HG02840 (cell line): ENCODE results near the gene REPS2.

Experiments used
- ATAC-seq: cut with Tn5 transposase; IDR thresholded peaks from one replicate; pipeline ENCODE4 v1.9.1; 2021; ENCODE audit warnings: mild to moderate bottlenecking, moderate library complexity, moderate number of reproducible peaks; ENCODE audit not compliant: unreplicated experiment, low FRiP score

Gene REPS2

DNA sequence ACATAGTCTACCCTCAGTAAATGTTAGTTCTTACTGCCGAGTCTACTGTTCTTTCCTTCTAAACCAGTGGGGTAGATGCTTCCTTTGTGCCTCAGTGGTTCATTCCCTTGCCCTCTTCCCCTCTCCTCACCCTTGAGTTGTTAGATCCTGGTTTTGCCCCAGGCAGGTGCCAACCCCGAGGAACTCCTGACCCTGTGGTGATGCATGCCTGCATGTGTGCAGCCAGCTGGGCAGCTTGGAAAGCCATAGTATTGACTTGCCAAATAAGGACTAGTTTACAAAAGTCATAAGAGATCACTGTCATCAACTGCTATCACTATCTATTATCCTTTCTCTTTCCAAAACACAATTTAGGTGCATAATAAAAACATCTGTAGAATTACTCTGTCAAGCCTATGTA lies 50.9 kb downstream of the REPS2 start:
- ATAC-seq: no peak

DNA sequence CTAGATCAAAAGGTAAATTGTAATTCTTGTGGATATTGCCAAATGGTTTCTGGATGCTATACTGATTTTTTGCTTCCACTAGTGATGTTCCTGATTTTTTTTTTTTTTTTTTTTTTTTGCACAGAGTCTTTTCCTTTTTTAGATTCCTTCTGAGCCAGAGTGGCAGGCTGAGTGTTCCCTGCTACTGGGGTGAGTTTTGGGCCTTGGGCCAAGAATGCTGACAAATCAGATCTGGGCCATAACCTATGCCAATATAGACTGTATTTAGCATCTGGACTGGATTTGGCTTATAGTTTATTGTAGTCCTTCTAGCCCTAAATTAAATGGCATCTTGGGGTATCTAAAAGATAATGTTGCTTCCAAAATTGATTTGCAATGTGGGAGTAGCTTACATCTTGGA lies 52.8 kb downstream of the REPS2 start:
- no peak for ATAC-seq

DNA sequence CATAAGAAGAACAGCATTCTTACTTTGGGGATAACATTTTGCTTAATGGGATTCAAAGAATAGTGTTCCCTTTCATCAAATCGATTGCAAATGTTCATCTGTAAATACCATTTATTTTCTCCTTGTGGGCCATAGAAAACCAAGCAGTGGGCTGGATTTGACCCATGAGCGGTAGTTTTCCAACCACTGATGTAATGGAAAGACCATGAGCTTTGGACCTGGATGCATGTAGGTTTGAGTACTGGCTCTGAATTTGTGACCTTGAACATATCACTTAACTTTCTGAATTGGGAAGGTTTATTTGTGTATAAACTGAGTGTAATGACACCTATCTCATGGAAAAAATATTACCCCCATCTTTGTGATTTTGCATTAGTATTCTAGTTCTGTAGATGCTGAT lies 54.3 kb downstream of the REPS2 start:
- ATAC-seq: no peak

DNA sequence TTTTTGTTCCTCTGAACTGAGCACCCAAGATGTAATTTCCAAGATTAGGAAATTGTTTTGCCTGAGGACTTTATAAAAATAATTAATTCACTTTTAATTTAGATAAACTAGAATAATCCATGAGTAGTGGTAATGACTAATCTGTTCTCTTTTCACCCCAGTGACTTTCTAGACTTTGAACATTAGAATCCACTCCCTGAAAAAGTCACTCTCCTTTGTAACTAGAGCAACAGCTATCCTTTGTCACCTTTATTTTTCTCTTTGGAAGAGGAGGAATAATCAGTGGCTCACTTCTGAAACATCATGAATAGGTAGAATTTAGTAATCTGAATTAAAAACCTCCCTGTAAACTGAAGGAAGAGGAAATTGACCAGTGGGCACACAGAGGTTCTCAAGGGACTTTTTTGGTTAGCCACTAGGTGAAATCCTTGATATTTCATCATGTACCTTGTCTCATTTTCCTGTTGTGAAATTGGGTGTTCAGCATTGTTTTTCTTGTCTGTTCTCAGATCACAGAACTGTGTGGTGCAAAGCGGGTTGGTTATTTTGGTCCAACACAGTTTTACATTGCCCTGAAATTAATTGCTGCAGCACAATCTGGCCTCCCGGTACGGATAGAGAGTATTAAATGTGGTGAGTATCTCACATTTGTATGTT lies 59.4 kb downstream of the REPS2 start:
- no peak for ATAC-seq

DNA sequence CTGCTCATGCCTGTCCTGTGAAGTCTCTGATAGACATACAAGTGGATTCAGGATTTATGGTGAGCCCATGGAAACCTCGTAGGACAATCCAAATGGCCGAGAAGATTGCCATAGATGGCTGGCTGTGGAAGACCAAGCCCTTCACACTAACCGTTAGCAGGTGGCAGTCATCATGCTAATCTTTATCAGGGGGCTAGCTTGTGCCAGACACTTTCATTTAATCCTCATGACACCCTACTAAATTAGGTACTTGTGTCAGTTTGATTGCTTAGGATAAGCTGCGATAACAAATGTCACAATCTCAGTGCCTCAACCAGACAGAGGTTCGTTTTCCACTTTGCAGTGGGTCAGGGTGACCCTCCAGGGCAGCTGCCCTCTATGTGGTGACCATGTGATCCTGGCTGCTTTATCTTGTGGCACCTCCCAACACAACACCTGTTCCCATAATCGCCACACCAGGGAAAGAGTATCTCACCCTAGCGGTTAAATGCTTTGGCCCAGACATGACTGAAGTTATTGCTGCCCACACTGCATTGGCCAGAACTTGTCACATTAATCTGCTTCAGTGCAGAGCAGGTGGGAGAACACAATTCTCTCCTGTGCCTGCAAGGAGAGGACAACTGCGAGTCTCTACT lies 60.8 kb downstream of the REPS2 start:
- ATAC-seq: no peak

DNA sequence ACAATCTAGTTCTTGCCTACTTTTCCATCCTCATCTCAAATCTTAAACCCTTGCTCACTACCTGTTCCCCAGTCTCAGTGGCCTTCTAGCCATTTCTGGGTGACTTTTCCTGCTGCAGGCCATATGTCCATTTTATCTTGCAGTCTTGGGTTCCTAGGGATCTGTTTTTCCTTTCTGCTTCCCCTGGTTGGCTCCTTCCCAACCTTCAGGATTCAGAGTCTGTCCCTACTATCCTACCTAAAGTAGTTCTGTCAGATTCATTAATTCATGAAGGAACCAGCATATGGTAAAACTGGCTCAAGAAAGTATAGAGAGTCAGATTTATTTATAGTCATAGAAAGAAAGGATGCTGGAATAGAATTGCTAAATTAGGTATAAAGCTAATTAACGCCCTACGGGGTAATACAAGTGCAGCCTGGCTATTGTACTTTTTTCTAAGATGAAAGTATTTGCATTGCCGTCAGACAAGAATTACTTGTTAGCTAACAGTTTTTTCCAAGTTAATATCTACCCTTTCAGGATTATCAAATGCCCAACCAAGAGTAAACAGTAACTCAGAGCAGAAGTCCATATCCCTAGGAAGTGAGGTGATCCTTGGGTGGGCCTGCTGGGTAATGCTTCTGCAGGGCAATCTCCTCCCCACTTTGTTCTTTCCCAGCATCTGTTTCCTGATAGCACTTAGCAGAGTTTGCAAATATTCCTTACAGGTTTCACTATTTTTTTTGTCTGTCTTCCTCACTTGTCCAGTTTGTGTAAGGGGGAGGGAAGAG lies 63.6 kb downstream of the REPS2 start:
- no peak for ATAC-seq

DNA sequence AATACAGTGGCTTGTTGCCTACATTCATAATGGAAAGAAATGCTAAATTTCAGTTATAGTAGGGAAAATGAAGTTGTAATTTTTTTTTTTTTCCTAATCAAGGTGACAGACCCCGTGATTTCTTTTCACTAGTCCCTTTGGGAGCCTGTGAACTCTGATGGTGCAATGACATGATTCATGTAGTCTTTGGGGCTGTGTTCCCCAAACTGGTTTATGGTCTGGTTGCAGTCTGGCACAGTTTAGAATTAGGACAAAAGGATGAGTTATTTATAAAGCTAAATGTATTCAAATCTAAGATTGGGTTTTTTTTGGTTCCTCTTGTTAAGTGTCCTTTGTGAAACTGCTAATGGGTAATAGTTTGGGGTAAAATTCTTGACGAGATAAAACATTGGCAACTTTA lies 66.0 kb downstream of the REPS2 start:
- no peak for ATAC-seq

DNA sequence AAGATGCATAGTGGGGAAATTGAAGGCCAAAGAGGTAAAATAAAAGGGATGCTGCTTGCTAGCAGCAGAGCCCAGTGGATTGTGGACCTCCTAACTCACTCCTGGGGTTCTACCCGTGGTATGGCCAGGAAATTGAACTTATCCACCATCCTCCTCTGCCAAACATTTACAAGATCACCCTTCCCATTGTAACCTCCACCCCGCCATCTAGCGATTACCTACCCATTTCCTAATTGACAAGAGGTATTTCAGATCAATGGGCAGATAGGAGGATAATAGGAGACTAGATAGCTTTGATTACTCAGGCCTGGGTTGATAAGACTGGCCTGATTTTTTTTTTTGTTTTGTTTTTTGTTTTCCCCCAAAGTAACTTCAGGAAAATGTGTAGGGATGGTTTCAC lies 67.8 kb downstream of the REPS2 start:
- no peak for ATAC-seq

DNA sequence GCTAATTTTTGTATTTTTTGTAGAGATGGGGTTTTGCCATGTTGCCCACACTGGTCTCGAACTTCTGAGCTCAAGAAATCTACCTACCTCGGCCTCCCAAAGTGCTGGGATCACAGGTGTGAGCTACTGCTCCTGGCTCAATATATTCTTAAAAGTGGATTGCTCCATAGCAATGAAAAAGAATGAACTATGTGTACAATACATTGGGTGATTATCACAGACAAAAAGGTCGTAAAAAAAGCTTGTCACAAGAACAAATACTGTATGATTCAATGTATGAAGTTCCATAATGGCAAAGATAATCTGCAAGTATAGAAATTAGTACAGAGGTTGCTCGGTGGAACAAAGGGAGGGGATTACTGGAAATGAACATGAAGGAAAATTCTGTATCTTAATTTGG lies 70.7 kb downstream of the REPS2 start:
- no peak for ATAC-seq

DNA sequence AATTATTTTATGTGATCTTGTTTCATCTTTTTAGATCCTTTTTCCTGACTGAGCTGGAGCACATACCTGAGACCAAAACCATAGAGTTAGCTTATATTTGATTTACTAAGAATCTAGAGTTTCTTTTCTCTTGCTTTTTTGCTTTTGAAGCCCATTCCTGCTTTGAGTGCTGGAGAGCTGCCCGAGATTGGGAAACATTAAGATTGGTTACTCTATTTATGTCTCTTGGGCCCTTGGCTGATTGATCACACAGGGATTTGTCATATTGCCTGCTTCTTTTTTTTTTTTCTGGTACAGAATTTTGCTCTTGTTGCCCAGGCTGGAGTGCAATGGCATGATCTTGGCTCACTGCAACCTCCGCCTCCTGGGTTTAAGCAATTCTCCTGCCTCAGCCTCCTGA lies 73.9 kb downstream of the REPS2 start:
- ATAC-seq: no peak

DNA sequence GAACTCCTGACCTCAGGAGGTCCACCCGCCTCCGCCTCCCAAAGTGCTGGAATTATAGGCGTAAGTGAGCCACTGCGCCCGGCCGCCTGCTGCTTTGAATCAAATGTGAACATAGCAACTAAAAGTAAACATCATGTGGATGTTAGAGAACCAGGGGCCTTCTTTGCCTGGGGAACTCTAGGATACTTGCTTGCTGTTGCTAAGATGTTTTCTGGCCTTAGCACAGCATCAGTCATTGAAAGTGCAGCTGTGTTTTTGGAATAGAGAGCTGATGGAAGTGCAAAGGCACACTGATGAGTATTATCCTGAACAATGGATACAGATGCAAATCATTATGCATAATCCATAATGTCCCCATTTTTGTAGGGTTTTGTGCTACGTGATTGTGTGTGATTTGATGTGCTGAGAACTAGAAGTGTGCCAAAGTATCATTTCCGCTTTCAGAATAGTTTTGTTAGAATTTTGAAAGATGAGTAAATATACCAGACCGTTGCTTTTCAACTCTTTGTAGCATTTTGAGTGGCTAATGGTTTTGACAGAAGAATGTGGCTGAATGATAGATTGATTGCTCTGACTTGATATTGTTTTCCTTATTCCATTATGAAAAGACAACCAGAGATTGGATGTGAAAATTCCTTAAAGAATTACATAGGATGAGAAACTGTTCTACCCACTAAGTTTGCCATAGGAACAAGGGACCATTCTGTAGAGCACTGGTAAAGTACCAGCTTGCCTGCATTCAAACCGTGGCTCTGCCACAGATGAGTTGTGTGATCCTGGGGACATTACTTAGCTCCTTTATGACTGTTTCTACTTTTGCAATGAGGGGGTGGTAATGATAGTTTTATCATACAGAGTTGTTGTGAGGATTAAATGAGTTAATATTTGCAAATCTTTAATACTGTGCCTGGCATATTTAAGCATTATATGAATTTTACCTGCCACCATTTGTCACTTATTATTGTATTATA lies 74.7 kb downstream of the REPS2 start:
- no peak for ATAC-seq

DNA sequence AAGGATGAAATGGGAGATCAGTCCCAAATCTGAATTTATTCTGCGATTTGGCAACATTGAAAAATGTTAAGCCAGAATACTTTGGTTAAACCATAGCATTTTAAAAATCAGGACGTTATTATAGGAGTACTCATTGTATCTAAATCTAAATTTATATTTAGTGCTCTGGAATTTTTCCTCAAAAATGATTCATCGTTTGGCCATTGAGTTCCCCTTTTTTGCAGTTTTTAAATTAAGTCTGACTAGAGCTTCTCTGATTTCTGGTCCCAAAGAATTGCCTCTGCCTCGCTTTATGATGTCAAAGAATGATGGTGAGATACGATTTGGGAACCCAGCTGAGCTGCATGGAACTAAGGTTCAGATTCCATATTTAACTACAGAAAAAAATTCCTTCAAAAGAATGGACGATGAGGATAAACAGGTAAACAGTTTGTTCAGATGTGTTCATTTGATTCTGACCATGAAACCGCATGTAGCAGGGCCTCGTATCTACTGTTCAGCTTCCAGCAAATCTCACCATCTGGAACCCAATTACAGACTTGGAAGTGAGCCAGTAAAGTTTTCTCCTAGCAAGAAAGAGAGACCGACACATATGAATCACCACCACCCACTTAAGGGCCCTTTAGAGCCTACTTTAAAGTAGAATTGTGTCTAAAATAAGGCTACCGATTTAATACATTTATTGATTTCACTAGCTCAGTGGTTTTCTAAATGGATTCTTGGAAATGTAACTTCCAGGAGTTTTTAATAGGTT lies 75.6 kb downstream of the REPS2 start:
- no peak for ATAC-seq

DNA sequence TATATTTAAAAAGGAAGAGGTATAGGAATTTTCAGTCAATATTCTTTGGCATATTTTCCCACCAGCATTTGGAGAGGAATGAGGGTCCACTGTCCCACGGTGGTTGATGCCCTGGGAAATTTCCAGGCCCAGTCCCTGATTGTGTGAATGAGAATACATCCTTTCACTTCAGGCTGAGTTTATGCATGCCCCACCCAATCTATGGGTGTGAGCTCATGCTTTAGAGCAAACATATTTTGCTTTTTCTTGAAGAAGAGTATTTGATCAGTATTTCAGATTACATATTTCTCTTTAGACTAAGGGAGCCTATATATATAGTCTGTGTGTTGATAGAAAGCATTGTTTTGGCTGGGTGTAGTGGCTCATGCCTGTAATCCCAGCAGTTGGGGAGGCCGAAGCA lies 77.2 kb downstream of the REPS2 start:
- ATAC-seq: no peak

DNA sequence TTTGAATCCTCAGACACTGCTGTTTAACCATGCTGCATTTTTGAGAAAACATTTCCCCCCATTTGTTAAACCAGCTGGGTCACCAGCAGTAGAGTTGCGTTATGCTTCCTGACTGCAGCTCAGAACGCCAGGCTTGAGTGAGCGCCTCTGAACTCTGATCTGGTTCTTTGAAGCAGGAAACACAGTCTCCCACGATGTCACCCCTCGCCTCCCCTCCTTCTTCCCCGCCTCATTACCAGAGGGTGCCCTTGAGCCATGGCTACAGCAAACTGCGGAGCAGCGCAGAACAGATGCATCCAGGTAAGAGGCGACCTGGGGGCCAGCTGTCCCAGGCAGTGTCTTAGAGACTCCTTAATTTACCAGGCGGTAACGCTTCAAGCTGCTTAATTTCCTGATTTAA lies 78.4 kb downstream of the REPS2 start:
- ATAC-seq: no peak

DNA sequence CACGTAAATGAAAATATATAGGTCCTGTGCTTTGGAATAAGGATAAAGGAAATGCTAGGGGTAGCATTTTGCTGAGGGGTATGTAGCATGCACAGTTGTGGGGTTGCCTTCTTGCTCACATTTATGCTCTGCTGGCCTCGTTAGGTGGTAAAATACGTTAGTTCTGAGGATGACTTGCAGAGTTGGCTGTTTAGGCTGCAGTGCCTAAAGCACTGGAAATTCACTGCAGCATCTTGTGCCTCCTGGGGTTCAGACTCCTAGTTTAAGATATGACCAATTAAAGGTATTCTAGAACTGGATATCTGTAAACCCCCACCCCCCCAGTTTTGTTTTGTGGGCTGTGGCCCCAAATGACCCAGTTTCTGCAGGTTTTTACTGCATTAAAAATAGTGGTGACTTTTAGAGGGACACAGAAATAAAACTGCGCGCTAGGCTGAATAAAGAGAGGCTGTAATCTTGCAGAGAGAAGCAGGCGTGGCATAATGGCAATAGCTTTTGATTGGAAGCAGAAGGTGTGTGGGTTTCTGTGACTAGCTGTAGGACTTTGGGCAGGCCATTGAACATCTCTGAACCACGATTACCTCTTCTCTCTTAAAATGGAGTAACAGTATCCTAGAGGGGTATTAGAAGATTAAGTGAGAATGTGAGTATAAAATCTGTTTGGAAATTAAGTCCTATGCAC lies 79.3 kb downstream of the REPS2 start:
- ATAC-seq: no peak

DNA sequence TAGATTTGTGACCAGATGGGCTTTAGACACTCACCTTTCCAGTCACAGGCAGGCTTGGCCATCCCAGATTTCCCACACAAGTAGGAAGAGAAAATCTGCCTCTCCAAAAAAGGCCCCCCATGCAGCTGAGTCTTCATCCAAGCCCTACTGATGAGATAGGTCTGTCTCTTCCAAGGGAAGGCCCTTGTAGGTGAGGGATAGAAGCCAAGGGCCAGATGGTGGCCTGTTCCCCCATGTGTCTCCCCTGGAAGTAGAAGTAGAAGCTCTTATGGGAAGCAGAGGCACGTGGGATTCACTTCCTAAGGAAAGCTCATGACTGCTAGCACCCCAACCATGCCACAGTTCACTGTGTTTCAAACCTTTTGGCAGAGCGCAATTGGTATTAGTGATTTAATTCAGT lies 81.5 kb downstream of the REPS2 start:
- ATAC-seq: no peak

DNA sequence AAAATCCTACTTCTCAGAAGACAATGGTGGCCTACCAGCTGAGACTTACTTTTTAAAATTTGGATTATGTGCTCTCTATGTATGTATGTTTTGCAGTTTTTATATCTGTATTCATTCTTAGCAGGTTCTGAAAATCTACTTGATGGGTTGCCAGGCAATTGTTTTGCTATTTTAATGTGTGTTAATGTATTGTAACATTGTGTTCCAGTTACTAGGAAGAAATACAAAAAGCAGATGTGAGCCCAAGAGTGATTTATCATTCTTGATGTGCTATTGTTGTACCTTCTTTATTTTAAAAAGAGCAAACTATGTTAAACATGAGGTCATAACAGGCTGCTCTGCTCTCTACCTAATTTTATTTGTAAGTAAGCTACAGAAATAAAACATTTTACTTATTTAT lies 81.9 kb downstream of the REPS2 start:
- ATAC-seq: no peak

DNA sequence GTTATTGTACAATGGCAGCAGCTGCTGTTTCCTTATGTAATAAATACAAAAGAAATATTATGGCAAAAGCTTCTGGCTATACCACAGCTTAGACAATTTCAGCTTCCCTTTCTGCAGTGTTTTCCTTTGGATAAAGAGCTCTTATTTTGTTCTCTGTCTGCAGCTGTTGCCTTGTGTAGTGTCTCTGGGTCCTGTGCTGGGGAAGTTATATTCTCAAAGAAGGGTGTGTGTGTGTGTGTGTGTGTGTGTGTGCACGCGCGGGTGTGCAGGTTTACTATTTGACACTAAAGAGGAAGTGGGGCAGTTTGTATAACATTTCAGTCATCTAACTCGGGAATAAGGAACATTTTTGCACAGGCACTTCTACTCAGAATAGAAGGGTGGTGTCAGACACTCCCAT lies 83.6 kb downstream of the REPS2 start:
- ATAC-seq: no peak

DNA sequence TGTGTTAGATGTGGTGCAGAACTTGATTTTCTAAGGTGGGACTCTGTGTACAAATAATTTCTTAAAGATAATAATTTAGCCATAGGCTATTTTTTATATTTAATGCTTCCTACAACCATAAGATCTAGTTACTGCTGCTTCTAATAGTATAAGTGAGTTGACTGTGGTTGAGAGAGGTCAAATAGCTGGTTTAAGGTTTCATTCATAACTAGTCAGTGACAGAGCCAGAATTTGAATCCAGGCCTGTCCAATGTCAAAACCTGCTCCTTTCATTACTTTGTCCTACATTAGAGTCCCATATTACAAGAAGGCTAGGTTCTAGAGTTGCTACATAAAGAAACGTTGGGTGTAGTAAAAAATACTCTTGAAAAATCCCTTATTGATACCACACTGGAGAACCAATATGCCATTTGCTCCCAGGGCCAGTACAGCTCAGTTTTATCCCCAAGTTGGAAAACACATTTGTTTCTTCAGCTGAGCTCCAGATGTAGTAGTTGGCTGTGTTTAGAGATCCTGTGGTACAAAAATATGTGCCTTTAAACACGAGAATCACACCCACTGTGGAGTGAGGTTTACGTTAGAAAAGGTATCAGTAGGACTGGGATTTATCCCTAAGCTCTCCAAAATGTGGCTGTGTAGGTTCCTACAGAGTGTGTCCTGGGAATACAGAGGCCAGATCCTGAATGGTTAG lies 84.3 kb downstream of the REPS2 start:
- no peak for ATAC-seq
